ENCODE results near the gene CRABP1. TPM values are rescaled to one million over a fixed set of nuclear protein-coding genes. Genes with fewer than 3 reads are reported as not detected.

CRABP1 gene
- total RNA-seq = not detected

GRCh38 chr15:78340231-78341056, at the start of gene CRABP1:
Gene CRABP1, plus strand, starts transcription at chr15:78340353. Its CDS starts 76 bp downstream, at chr15:78340429.
- Mint-ChIP-seq H3K4me1 (no peaks in the 10 kb centered on the region), H3K36me3 (no peaks in the 10 kb centered on the region), H3K4me3 (no peak within 1 kb of the TSS), H3K27me3 (peaks cover 55% of the 10 kb centered on the region), H3K9me3 (no peaks in the 10 kb centered on the region), H3K27ac (no peak within 1 kb of the TSS)
- DNase-seq = peak; percentile 21

DNA sequence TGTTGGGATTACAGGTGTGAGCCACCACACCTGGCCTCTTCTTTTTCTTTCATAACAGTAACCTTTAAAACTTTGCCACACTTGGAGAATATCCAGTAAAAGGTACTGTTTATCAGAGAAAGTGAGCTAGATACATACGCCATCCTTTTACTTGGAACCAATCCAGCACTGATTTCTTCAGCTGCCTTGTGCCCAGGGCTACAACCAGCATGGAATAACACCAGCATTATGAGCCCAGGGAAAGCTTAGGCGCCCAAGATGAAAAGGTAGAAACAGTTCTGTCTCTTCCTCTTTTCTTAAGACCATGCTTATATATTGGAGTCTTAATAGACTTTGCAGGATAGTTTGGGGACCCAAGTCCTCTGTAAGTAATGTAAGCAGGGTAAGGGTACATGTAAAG, 49.1 kb upstream of the CRABP1 start:
- Mint-ChIP-seq H3K4me1 (peaks cover 8% of the 10 kb centered on the region), H3K36me3 (peaks cover 21% of the 10 kb centered on the region)

DNA sequence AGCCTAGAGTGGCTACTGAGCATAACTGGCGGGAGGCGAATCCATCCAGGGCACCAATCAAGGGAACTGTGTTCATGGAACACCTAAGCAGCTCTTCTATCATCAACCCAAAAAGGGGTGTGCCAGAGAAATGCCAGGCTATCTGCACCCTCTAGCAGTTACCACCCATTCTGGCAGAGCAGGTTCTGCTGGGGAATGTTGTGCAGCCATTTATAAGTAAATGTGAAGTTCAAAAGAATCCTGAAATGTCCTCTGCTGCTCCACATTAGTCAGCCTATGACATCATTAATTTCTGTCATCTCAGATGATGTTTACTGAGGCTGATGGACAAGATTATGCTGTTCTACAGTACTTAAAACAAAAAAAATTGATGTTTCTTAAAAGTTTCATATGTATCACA, 48.5 kb upstream of the CRABP1 start:
- Mint-ChIP-seq H3K4me3 (no peak overlapping the region), H3K27ac (no peak overlapping the region), H3K4me1 (peaks cover 8% of the 10 kb centered on the region), H3K27me3 (no peaks in the 10 kb centered on the region), H3K36me3 (peaks cover 19% of the 10 kb centered on the region), H3K9me3 (no peaks in the 10 kb centered on the region)
- no peak for DNase-seq

More for the DNA sequence above, 49.1 kb upstream of the CRABP1 start:
- Mint-ChIP-seq H3K27me3 (no peaks in the 10 kb centered on the region), H3K9me3 (no peaks in the 10 kb centered on the region), H3K4me3 (no peak overlapping the region), H3K27ac (no peak overlapping the region)
- DNase-seq = no peak

GRCh38 chr15:78292219-78292618, 47.9 kb upstream of the CRABP1 start:
- no peak for DNase-seq
- peaks cover 18% of the 10 kb centered on the region for H3K36me3 Mint-ChIP-seq
- H3K9me3 Mint-ChIP-seq = no peaks in the 10 kb centered on the region
- H3K4me1 Mint-ChIP-seq = peaks cover 12% of the 10 kb centered on the region
- no peaks in the 10 kb centered on the region for H3K27me3 Mint-ChIP-seq
- no peak overlapping the region for H3K4me3 Mint-ChIP-seq
- H3K27ac Mint-ChIP-seq = no peak overlapping the region

DNA sequence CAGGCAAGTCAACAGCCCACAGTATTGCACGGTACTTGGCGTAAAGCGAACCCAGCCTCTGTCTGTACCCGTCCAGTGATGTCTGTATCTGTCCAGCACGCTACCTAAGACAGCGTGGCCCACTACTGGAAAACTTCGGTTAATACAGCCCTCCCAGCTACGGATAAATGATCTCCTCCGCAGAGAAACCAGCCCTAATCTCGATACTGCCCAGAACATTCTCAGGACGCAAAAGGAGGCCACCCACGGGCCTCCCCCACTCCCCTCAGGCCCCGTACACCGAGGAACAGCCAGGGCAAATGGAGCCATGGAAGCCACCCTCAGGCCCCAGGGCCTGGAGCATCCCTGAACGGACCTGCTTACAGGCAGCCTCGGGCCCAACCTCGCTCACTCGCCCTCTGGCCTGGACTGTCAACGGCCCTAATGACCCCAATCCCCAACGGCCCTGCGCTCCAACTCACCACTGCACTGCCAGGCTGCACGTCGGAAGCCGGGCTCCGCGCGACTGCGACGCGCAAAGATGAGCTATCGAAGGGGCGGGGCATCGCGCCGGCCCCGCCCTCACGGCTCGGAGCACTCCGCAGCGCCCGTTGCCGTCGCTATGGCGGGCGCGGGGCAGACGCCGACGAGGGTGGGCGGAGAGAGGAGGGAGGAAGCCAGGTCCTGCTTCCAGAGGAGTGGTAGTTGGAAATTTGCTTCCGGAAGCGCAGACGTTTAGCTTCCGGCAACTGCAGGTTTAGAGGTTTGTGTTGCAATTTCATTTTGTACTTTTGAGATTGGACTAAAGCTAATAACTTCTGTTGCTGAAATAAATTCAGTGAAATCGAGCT, 40.8 kb upstream of the CRABP1 start, which contains the start of gene SKIC8:
Gene SKIC8, minus strand, starts transcription at position 509 of the 830 bp plus-strand sequence. CDS start 3,923 bp downstream, outside the sequence.
- Mint-ChIP-seq H3K4me3 (peak within 1 kb of the TSS; percentile 93), H3K9me3 (no peaks in the 10 kb centered on the region), H3K4me1 (peaks cover 28% of the 10 kb centered on the region), H3K27ac (peak within 1 kb of the TSS; percentile 87), H3K36me3 (peaks cover 11% of the 10 kb centered on the region), H3K27me3 (no peaks in the 10 kb centered on the region)
- DNase-seq = peak; percentile 95

GRCh38 chr15:78301326-78301725, 38.8 kb upstream of the CRABP1 start:
- H3K27ac Mint-ChIP-seq = no peak overlapping the region
- no peaks in the 10 kb centered on the region for H3K9me3 Mint-ChIP-seq
- H3K27me3 Mint-ChIP-seq = no peaks in the 10 kb centered on the region
- DNase-seq = no peak
- peaks cover 20% of the 10 kb centered on the region for H3K4me1 Mint-ChIP-seq
- peaks cover 7% of the 10 kb centered on the region for H3K36me3 Mint-ChIP-seq
- no peak overlapping the region for H3K4me3 Mint-ChIP-seq

DNA sequence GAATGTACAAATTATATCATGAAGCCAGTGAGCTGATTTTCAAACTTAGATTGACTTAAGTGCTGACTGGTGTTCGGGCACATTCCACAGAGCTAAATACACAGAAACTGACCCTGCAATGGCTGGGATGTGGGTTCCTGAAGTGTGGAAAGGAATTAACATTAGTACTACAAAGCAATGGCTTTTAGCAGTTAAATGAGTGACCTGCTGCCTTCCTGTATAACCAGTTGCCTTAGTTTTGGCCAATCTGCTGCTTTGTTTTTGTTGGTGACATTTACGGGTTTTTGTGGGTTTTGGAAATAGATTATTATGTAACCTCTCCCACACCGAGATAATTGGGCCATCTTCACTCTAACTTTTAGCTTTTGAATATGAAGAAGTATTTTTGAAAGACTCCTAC, 38.3 kb upstream of the CRABP1 start:
- Mint-ChIP-seq H3K9me3 (no peaks in the 10 kb centered on the region), H3K27me3 (no peaks in the 10 kb centered on the region), H3K36me3 (peaks cover 7% of the 10 kb centered on the region), H3K4me1 (peaks cover 20% of the 10 kb centered on the region), H3K4me3 (no peak overlapping the region), H3K27ac (no peak overlapping the region)
- DNase-seq = no peak

DNA sequence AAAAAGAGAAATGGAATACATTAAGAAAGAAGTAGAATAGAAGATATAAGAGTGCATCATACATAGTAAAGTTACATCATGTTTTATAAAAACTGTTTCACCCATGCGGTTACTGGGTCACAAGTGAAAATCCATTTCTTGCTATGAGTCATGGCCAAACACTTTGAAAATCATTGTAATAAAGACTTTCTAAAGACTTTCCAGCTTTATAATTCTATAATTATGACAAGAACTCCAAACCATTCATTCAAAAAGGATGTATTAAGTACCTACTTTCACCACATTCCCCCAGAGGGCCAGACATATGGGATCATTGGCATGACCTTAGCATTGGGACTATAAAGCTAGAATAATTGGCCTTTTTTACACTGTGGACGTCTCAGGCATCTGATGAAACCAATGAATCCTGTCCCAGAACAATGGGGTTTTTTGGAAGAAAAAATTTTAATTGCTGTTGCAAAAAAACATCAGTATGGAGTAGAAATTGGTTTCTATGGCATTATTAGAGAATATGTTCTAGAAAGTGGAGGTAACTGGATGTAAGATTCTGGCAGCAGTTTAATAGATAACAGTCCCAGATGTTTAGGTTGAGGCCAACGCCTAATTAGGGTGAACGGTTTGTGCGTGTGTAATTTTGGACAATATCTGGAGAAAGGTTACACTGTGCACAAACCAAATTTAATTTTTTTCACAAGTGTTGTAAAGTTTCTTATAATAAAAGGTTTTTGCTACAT, 37.4 kb upstream of the CRABP1 start:
- Mint-ChIP-seq H3K9me3 (no peaks in the 10 kb centered on the region), H3K4me3 (no peak overlapping the region), H3K27me3 (no peaks in the 10 kb centered on the region), H3K4me1 (peaks cover 14% of the 10 kb centered on the region), H3K36me3 (peaks cover 7% of the 10 kb centered on the region), H3K27ac (peak overlapping the region; percentile 45)
- no peak for DNase-seq

DNA sequence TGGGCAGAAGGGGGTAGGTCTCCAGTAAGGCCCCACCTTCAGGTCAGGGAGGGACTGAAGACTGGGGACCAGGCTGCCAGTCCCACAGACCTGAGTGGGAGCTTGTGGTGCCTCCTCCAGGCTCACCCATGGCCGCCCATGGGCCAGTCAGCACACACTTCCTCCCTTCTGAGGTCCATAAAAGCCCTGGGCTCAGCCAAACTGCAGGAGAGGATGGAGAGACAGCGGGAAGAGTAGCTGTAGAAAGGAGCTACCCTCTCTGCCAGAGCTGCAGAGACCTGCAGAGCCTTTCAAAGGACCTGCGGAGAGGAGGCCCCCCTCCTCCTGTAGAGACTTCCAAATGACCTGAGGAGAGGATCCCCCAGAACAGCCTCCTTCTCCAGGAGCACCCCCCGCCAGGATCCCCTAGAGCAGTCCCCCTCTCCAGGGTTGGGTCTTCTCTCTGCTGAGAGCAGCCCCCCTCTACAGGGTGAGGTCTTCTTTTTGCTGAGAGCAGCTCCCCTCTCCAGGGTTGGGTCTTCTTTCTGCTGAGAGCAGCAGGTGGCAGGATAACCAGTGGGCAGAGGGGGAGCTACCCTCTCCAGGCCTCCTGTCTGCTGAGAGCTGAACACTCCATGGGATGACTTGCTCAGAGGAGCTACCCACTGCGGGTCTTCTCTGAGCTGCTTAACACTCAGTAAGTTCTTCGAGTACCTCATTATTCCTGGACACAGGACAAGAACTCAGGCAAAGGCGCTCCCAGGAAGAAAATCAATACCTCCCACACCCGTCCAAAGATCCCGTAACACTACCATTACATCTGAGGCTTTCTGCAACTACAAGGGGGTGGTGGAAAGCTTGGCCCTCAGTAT, 35.7 kb upstream of the CRABP1 start:
- peaks cover 9% of the 10 kb centered on the region for H3K4me1 Mint-ChIP-seq
- no peak overlapping the region for H3K27ac Mint-ChIP-seq

GRCh38 chr15:78306176-78306774, 33.9 kb upstream of the CRABP1 start:
- H3K9me3 Mint-ChIP-seq = no peaks in the 10 kb centered on the region
- no peak for DNase-seq
- H3K4me1 Mint-ChIP-seq = peaks cover 8% of the 10 kb centered on the region
- H3K27me3 Mint-ChIP-seq = peaks cover 10% of the 10 kb centered on the region
- no peak overlapping the region for H3K27ac Mint-ChIP-seq
- no peak overlapping the region for H3K4me3 Mint-ChIP-seq
- no peaks in the 10 kb centered on the region for H3K36me3 Mint-ChIP-seq

More for the DNA sequence above, 35.7 kb upstream of the CRABP1 start:
- no peaks in the 10 kb centered on the region for H3K36me3 Mint-ChIP-seq
- no peak overlapping the region for H3K4me3 Mint-ChIP-seq
- H3K9me3 Mint-ChIP-seq = no peaks in the 10 kb centered on the region
- peaks cover 10% of the 10 kb centered on the region for H3K27me3 Mint-ChIP-seq
- no peak for DNase-seq

DNA sequence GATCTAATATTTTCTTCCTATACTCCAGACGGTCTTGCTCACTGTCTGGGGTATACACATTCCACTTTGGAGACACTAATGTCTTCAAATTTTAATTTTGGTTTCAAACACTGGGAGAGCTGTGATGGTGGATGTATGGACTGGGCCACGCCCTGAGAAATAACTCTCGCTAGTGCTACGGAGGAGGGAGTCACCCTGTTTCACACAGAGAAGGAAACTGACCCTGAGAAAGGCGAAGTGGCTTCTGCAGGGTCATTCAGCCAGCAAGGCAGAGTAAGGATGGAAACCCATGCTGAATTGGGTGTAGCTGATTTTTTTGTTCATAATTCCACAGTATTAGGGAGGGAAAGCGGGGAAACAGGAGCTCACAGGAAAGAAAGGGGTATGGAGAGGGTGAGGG, 32.2 kb upstream of the CRABP1 start:
- H3K4me3 Mint-ChIP-seq = no peak overlapping the region
- H3K9me3 Mint-ChIP-seq = no peaks in the 10 kb centered on the region
- no peak overlapping the region for H3K27ac Mint-ChIP-seq
- peaks cover 10% of the 10 kb centered on the region for H3K27me3 Mint-ChIP-seq
- H3K4me1 Mint-ChIP-seq = no peaks in the 10 kb centered on the region
- H3K36me3 Mint-ChIP-seq = no peaks in the 10 kb centered on the region
- DNase-seq = no peak

GRCh38 chr15:78308422-78309032, 31.6 kb upstream of the CRABP1 start:
- H3K9me3 Mint-ChIP-seq = no peaks in the 10 kb centered on the region
- H3K36me3 Mint-ChIP-seq = no peaks in the 10 kb centered on the region
- peak; percentile 70 for DNase-seq
- no peak overlapping the region for H3K27ac Mint-ChIP-seq
- peaks cover 10% of the 10 kb centered on the region for H3K27me3 Mint-ChIP-seq
- no peaks in the 10 kb centered on the region for H3K4me1 Mint-ChIP-seq
- no peak overlapping the region for H3K4me3 Mint-ChIP-seq

DNA sequence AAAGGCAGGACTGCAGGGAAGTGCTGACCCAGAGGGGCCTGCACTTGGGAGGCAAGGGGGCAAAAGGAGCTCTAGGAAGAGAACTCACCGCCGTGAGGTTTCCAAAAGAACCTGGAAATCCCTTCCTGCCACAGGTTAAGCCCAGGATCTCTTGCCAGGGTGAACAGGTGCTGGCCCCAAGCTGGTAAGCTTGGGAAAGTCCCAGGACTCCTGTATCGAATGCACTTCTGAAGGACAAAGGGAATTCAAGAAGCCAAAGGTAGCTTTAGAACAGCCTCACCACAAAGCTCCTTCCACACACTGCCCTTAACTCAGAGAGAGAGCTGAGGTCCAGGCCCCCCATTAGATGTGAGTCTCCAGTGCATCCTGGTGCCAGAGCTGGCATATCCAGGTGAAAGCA, 28.9 kb upstream of the CRABP1 start:
- Mint-ChIP-seq H3K9me3 (no peaks in the 10 kb centered on the region), H3K27ac (no peak overlapping the region), H3K4me3 (no peak overlapping the region), H3K27me3 (peaks cover 10% of the 10 kb centered on the region), H3K36me3 (no peaks in the 10 kb centered on the region), H3K4me1 (no peaks in the 10 kb centered on the region)
- DNase-seq = no peak
